ENCODE results near the gene ST6GAL1. TPM values are rescaled to one million over a fixed set of nuclear protein-coding genes. Genes with fewer than 3 reads are reported as not detected.

ST6GAL1 gene
- total and polyA plus RNA-seq, 2 of the 13 experiments (the other 11 are each of a cell fraction or from before 2014, with no cell fraction given): 79.9 to 164 TPM

GRCh38 chr3:187039723-187040414, 109.5 kb downstream of the ST6GAL1 start (continued):
- TF ChIP-seq ZNF180 (CRISPR knock-in tag; IDR thresholded peaks at IDR 0.05; ENCODE audit: borderline replicate concordance, low read depth) (no peak), ZNF543 (CRISPR knock-in tag; IDR thresholded peaks at IDR 0.05) (0 out of 2 replicates have a peak, but pooled peaks have one; percentile 56), ZNF607 (CRISPR knock-in tag; IDR thresholded peaks at IDR 0.05; ENCODE audit: borderline replicate concordance) (no peak), ZFY (CRISPR knock-in tag; IDR thresholded peaks at IDR 0.05) (no peak; the same call in 1 of the 2 replicates), ZNF124 (CRISPR knock-in tag; IDR thresholded peaks at IDR 0.05) (no peak), CC2D1A (CRISPR knock-in tag; IDR thresholded peaks at IDR 0.05) (0 out of 2 replicates have a peak, but pooled peaks have one; percentile 53), TOPORS (CRISPR knock-in tag; IDR thresholded peaks at IDR 0.05) (no peak), ZNF350 (CRISPR knock-in tag; IDR thresholded peaks at IDR 0.05; ENCODE audit: borderline replicate concordance, low read depth) (peak; percentile 42; the same call in 1 of the 2 replicates), PHF8 (CRISPR knock-in tag; IDR thresholded peaks at IDR 0.05) (0 out of 2 replicates have a peak, but pooled peaks have one; percentile 4), SOX13 (IDR thresholded peaks at IDR 0.05) (no peak), SOX13 (CRISPR knock-in tag; conservative IDR thresholded peaks at IDR 0.05 in 1 of 2, IDR thresholded peaks at IDR 0.05 in 1 of 2) (no peak), ZNF83 (CRISPR knock-in tag; IDR thresholded peaks at IDR 0.05; ENCODE audit: borderline replicate concordance) (no peak), MTF2 (CRISPR knock-in tag; IDR thresholded peaks at IDR 0.05; ENCODE audit: borderline replicate concordance) (no peak), ZNF335 (CRISPR knock-in tag; IDR thresholded peaks at IDR 0.05) (no peak; the same call in 1 of the 2 replicates), ZNF772 (CRISPR knock-in tag; IDR thresholded peaks at IDR 0.05) (no peak), CEBPB (IDR thresholded peaks at IDR 0.05; ENCODE audit: borderline replicate concordance, low read depth, low read length) (peak; percentile 49; the same call in 1 of the 2 replicates), ARID3A (IDR thresholded peaks at IDR 0.05; ENCODE audit: low read depth, low read length) (peak; percentile 46; the same call in 1 of the 2 replicates), SP140L (CRISPR knock-in tag; IDR thresholded peaks at IDR 0.05; ENCODE audit: borderline replicate concordance) (no peak), U2AF1 (optimal IDR thresholded peaks at IDR 0.05; ENCODE audit: low read depth, low read length) (no peak), ZFX (CRISPR knock-in tag; IDR thresholded peaks at IDR 0.05; ENCODE audit: low read depth) (0 out of 2 replicates have a peak, but pooled peaks have one; percentile 25), ELF3 (CRISPR knock-in tag; IDR thresholded peaks at IDR 0.05) (no peak), RFXAP (CRISPR knock-in tag; IDR thresholded peaks at IDR 0.05; ENCODE audit: borderline replicate concordance) (no peak), ZSCAN31 (CRISPR knock-in tag; IDR thresholded peaks at IDR 0.05; ENCODE audit: low read depth) (0 out of 2 replicates have a peak, but pooled peaks have one; percentile 46), E2F1 (CRISPR knock-in tag; IDR thresholded peaks at IDR 0.05) (no peak), KDM1A (CRISPR knock-in tag; IDR thresholded peaks at IDR 0.05) (0 out of 2 replicates have a peak, but pooled peaks have one; percentile 0)

All from HepG2 (cell line).